Astrocyte (in vitro differentiated cells and primary cell): ENCODE results near the gene KRT71.

ENCODE experiments used
- CTCF ChIP-seq: IDR thresholded peaks from 2 replicates; pipeline ENCODE4 v1.5.1; 2011; ENCODE audit warnings: low read depth, mild to moderate bottlenecking, inconsistent platforms, low read length, moderate library complexity; ENCODE audit not compliant: insufficient read depth
- EZH2 ChIP-seq: IDR thresholded peaks from 2 replicates; pipeline ENCODE4 v1.6.1; 2012; ENCODE audit warnings: mild to moderate bottlenecking, low read length, inconsistent platforms; ENCODE audit not compliant: insufficient read depth

GRCh38 chr12:52541709-52542108 lies 11.2 kb downstream of the KRT71 start:
- TF ChIP-seq EZH2 (no peak), CTCF (no peak)
